Measurements from ENCODE around the gene TOR2A.

GRCh38 chr9:127773981-127774380 lies 38.9 kb upstream of the TOR2A start:
- TF ChIP-seq CTCF (IDR thresholded peaks at IDR 0.05; ENCODE audit: low read length) (no peak), EZH2 (optimal IDR thresholded peaks at IDR 0.05; ENCODE audit: low read depth, low read length) (no peak)

Data from MM.1S (cell line).